Measurements from ENCODE around the gene C6orf62.

The C6orf62 gene

DNA sequence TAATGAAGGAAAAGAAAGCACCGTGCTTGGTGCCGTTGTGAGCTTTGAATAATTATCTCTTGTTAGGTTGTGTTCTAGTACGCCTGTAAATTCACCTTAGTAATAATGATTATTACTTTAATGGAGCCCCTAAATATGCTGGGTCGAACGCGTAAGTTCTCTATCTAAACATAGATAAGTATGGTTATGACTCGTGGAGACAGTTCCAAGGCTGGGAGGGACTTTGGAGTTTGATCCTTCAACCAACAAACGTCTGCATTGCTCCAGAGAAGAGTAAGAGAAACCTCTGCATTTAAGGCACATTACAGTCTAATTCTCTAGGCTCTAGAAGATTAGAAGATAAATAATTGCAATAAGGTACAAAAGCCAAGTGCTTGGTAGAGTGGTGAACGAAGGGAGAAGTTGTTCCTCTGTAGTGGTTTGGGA lies 51.6 kb downstream of the C6orf62 start:
- no peaks in the 10 kb centered on the region for H3K9me3 ChIP-seq (ENCODE audit: severe bottlenecking)
- peak overlapping the region; percentile 67 for H3K4me3 ChIP-seq (ENCODE audit: severe bottlenecking)
- no peaks in the 10 kb centered on the region for H3K27me3 ChIP-seq (ENCODE audit: insufficient read depth, poor library complexity, severe bottlenecking)
- no peak for DNase-seq (ENCODE audit: low spot score)
- peaks cover 3% of the 10 kb centered on the region for H3K4me1 ChIP-seq (ENCODE audit: insufficient read depth, poor library complexity, severe bottlenecking)
- H3K27ac ChIP-seq (ENCODE audit: poor library complexity, severe bottlenecking) = peak overlapping the region; percentile 49
- H3K36me3 ChIP-seq (ENCODE audit: low read depth) = peaks cover 25% of the 10 kb centered on the region
- TF ChIP-seq CTCF (IDR thresholded peaks at IDR 0.05; ENCODE audit: poor library complexity, severe bottlenecking) = no peak
- no peak for ATAC-seq (ENCODE audit: low read depth)

DNA sequence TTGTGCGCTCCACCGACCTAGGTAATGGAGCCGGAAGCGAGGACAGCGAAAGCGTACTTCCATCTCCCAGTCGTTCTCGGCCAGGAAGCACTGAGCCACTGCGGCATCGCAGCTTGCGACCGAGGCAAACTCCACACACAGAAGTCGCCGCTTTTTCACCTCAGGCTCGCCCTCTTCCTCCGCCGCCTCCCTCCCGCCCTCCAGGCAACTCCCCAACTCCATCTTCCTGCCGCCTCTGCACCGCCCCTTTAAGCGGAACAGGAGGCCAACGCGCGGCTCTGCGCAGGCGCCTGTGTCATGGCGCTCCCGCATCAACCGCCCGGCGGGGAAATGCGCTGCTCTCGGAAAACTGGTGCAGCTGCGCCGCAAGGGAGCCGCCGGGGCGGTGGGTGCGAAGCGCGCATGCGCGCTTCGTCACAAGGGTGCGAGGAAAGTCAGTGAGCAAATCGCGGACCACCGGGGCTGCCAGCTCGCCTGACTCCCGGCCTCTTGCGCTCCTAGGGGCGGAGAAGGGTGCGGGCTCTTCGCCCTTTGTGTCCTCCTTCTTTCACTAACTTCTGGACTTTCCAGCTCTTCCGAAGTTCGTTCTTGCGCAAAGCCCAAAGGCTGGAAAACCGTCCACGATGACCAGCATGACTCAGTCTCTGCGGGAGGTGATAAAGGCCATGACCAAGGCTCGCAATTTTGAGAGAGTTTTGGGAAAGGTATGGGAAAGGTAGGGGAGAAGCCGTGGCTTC lies 52.1 kb downstream of the C6orf62 start, which contains the start of the genes ACOT13 and TDP2:
Gene ACOT13, plus strand, starts transcription at position 437 of the 737 bp plus-strand sequence. Its CDS starts 187 bp downstream, at position 624.
Gene TDP2, minus strand, starts transcription at position 259 of the 737 bp plus-strand sequence. Its CDS starts 37 bp downstream, at position 222.
- peaks cover 3% of the 10 kb centered on the region for H3K4me1 ChIP-seq (ENCODE audit: insufficient read depth, poor library complexity, severe bottlenecking)

GRCh38 chr6:24666097-24666640 lies 52.8 kb downstream of the C6orf62 start:
- peaks cover 25% of the 10 kb centered on the region for H3K36me3 ChIP-seq (ENCODE audit: low read depth)
- H3K4me1 ChIP-seq (ENCODE audit: insufficient read depth, poor library complexity, severe bottlenecking) = peaks cover 3% of the 10 kb centered on the region
- peak; percentile 60 for ATAC-seq (ENCODE audit: low read depth)
- no peak for DNase-seq (ENCODE audit: low spot score)
- no peaks in the 10 kb centered on the region for H3K9me3 ChIP-seq (ENCODE audit: severe bottlenecking)
- no peaks in the 10 kb centered on the region for H3K27me3 ChIP-seq (ENCODE audit: insufficient read depth, poor library complexity, severe bottlenecking)
- peak overlapping the region; percentile 49 for H3K27ac ChIP-seq (ENCODE audit: poor library complexity, severe bottlenecking)
- H3K4me3 ChIP-seq (ENCODE audit: severe bottlenecking) = peak overlapping the region; percentile 67
- no peak for TF ChIP-seq CTCF (IDR thresholded peaks at IDR 0.05; ENCODE audit: poor library complexity, severe bottlenecking)

More for the DNA sequence above, 52.1 kb downstream of the C6orf62 start, which contains the start of the genes ACOT13 and TDP2:
- peak; percentile 34 for TF ChIP-seq CTCF (IDR thresholded peaks at IDR 0.05; ENCODE audit: poor library complexity, severe bottlenecking)
- Histone ChIP-seq H3K27me3 (ENCODE audit: insufficient read depth, poor library complexity, severe bottlenecking) (no peaks in the 10 kb centered on the region), H3K9me3 (ENCODE audit: severe bottlenecking) (no peaks in the 10 kb centered on the region), H3K4me3 (ENCODE audit: severe bottlenecking) (peak within 1 kb of the TSS; percentile 67), H3K27ac (ENCODE audit: poor library complexity, severe bottlenecking) (peak within 1 kb of the TSS; percentile 49), H3K36me3 (ENCODE audit: low read depth) (peaks cover 25% of the 10 kb centered on the region)
- ATAC-seq (ENCODE audit: low read depth) = peak; percentile 96
- DNase-seq (ENCODE audit: low spot score) = peak; percentile 93

- Histone ChIP-seq H3K27ac (ENCODE audit: poor library complexity, severe bottlenecking) (no peak overlapping the region), H3K9me3 (ENCODE audit: severe bottlenecking) (no peaks in the 10 kb centered on the region), H3K27me3 (ENCODE audit: insufficient read depth, poor library complexity, severe bottlenecking) (no peaks in the 10 kb centered on the region), H3K4me1 (ENCODE audit: insufficient read depth, poor library complexity, severe bottlenecking) (peaks cover 7% of the 10 kb centered on the region), H3K4me3 (ENCODE audit: severe bottlenecking) (no peak overlapping the region), H3K36me3 (ENCODE audit: low read depth) (peaks cover 25% of the 10 kb centered on the region)
- TF ChIP-seq CTCF (IDR thresholded peaks at IDR 0.05; ENCODE audit: poor library complexity, severe bottlenecking) = no peak
- DNase-seq (ENCODE audit: low spot score) (no peak), ATAC-seq (ENCODE audit: low read depth) (no peak)
These were observed 54.6 kb downstream of the C6orf62 start for GRCh38 chr6:24664046-24664987.
